Activated B cell treated with CpG ODN at 0.5 μM for 24 hours (primary cell): ENCODE results near the gene MOB3C. TPM values are rescaled to one million over a fixed set of nuclear protein-coding genes. Genes with fewer than 3 reads are reported as not detected.

Source experiments
- ATAC-seq: fragments of 200-7000 bp; cut with Tn5 transposase; one replicate; pipeline ENCODE4 v1.10.0; 2021; ENCODE audit warnings: low read depth, mild to moderate bottlenecking, moderate library complexity
- CTCF ChIA-PET: fragments of 350-600 bp; sonication (Branson Sonifier 250); formaldehyde crosslinking; loops from one replicate; lab custom pipeline; 2021; ENCODE audit warnings: antibody characterized with exemption; lab: Charles Lee
- POLR2A ChIA-PET: fragments of 350-600 bp; sonication (Branson Sonifier 250); formaldehyde crosslinking; loops from one replicate; lab custom pipeline; 2021; ENCODE audit warnings: antibody characterized with exemption; lab: Charles Lee
- DNase-seq: peaks from one replicate; pipeline ENCODE4 v3.0.0; 2022
- H3K27ac Mint-ChIP-seq: one replicate; pipeline ENCODE4 v1.8.0; 2020; ENCODE audit warnings: mixed read lengths
- H3K27me3 Mint-ChIP-seq: one replicate; pipeline ENCODE4 v1.8.0; 2021; ENCODE audit warnings: mixed read lengths
- H3K36me3 Mint-ChIP-seq: one replicate; pipeline ENCODE4 v1.8.0; 2021; ENCODE audit warnings: low read depth, mixed read lengths
- H3K4me1 Mint-ChIP-seq: one replicate; pipeline ENCODE4 v1.8.0; 2021; ENCODE audit warnings: mixed read lengths
- H3K4me3 Mint-ChIP-seq: one replicate; pipeline ENCODE4 v1.8.0; 2020; ENCODE audit warnings: mild to moderate bottlenecking, mixed read lengths
- H3K9me3 Mint-ChIP-seq: one replicate; pipeline ENCODE4 v1.8.0; 2020; ENCODE audit warnings: mixed read lengths
- CTCF ChIP-seq: fragments of 200-600 bp; IDR thresholded peaks from one replicate; pipeline ENCODE4 v1.8.0; 2022; ENCODE audit warnings: antibody characterized with exemption, mild to moderate bottlenecking
- intact Hi-C: fragments of 100-400 bp; cut with micrococcal nuclease; formaldehyde crosslinking; loops from one replicate; pipeline ENCODE4 v1.15.1; 2024
- total RNA-seq: library from RNA; stranded (reverse); gene quantifications from 2 replicates; pipeline ENCODE4 v1.2.3, GENCODE V29; 2022

MOB3C gene
- total RNA-seq, 1 donor from 2014 or later = 10.7 TPM

GRCh38 chr1:46639547-46639946 lies 22.9 kb upstream of the MOB3C start:
- H3K9me3 Mint-ChIP-seq = no peaks in the 10 kb centered on the region
- H3K27ac Mint-ChIP-seq = no peak overlapping the region
- H3K36me3 Mint-ChIP-seq = peaks cover 48% of the 10 kb centered on the region
- ATAC-seq (no peak), DNase-seq (no peak)
- no peak for TF ChIP-seq CTCF
- H3K4me3 Mint-ChIP-seq = no peak overlapping the region
- POLR2A ChIA-PET = no interaction called here
- no peaks in the 10 kb centered on the region for H3K27me3 Mint-ChIP-seq
- no peaks in the 10 kb centered on the region for H3K4me1 Mint-ChIP-seq
- intact Hi-C loops = no loop called here
- CTCF ChIA-PET = no interaction called here

- ChIA-PET POLR2A (no interaction called here), CTCF (no interaction called here)
- Mint-ChIP-seq H3K4me1 (no peaks in the 10 kb centered on the region), H3K36me3 (peaks cover 55% of the 10 kb centered on the region), H3K4me3 (no peak overlapping the region), H3K27ac (no peak overlapping the region), H3K27me3 (no peaks in the 10 kb centered on the region), H3K9me3 (no peaks in the 10 kb centered on the region)
- intact Hi-C loops = no loop called here
- ATAC-seq = no peak
- no peak for TF ChIP-seq CTCF
- no peak for DNase-seq
These were observed 22.3 kb upstream of the MOB3C start for GRCh38 chr1:46638921-46639320.

GRCh38 chr1:46637444-46638083 lies 21.0 kb upstream of the MOB3C start:
- Mint-ChIP-seq H3K36me3 (peaks cover 55% of the 10 kb centered on the region), H3K27me3 (no peaks in the 10 kb centered on the region), H3K4me3 (no peak overlapping the region), H3K27ac (no peak overlapping the region), H3K9me3 (no peaks in the 10 kb centered on the region), H3K4me1 (no peaks in the 10 kb centered on the region)
- ATAC-seq (no peak), DNase-seq (no peak)
- ChIA-PET CTCF (no interaction called here), POLR2A (no interaction called here)
- intact Hi-C loops = no loop called here
- TF ChIP-seq CTCF = no peak

GRCh38 chr1:46635205-46635604 lies 18.6 kb upstream of the MOB3C start:
- intact Hi-C loops = no loop called here
- CTCF ChIA-PET = no interaction called here
- no peak overlapping the region for H3K27ac Mint-ChIP-seq

GRCh38 chr1:46630719-46631118 lies 14.1 kb upstream of the MOB3C start:
- no peak overlapping the region for H3K4me3 Mint-ChIP-seq
- H3K4me1 Mint-ChIP-seq = no peaks in the 10 kb centered on the region
- no peaks in the 10 kb centered on the region for H3K9me3 Mint-ChIP-seq
- DNase-seq (no peak), ATAC-seq (no peak)
- no peak overlapping the region for H3K27ac Mint-ChIP-seq
- H3K27me3 Mint-ChIP-seq = no peaks in the 10 kb centered on the region
- POLR2A ChIA-PET = no interaction called here
- CTCF ChIA-PET = no interaction called here
- intact Hi-C loops = no loop called here
- TF ChIP-seq CTCF = no peak
- H3K36me3 Mint-ChIP-seq = peaks cover 34% of the 10 kb centered on the region

More at GRCh38 chr1:46635205-46635604, 18.6 kb upstream of the MOB3C start:
- Mint-ChIP-seq H3K9me3 (no peaks in the 10 kb centered on the region), H3K4me1 (no peaks in the 10 kb centered on the region), H3K36me3 (peaks cover 54% of the 10 kb centered on the region), H3K27me3 (no peaks in the 10 kb centered on the region), H3K4me3 (no peak overlapping the region)
- DNase-seq = no peak
- no peak for TF ChIP-seq CTCF
- POLR2A ChIA-PET = no interaction called here
- no peak for ATAC-seq
